GM21576 (cell line): ENCODE measurements around the gene GPR153.

Experiments
- ATAC-seq: cut with Tn5 transposase; IDR thresholded peaks from one replicate; pipeline ENCODE4 v1.9.1; 2021; ENCODE audit warnings: mild to moderate bottlenecking, moderate library complexity; ENCODE audit not compliant: unreplicated experiment

The GPR153 gene

DNA sequence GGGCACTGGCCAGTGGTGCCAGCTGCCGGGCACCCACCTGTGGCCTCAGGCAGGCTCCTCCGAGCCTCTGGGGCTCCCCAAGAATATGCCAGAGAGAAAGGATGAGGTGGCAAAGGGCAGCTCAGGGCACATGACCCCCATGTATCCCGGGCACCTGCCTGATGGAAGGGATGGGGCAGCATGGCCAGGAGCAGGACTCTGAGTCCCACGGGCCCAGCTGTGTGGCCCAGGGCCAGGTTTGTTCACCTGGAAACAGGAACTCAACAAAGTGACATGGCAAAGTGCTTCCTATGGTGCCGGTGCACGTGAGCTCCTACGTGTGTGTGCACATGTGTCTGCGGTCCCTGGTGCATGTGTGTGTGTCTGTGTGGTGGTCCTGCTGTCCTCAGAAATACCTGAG, 9.5 kb upstream of the GPR153 start:
- ATAC-seq, result no peak

DNA sequence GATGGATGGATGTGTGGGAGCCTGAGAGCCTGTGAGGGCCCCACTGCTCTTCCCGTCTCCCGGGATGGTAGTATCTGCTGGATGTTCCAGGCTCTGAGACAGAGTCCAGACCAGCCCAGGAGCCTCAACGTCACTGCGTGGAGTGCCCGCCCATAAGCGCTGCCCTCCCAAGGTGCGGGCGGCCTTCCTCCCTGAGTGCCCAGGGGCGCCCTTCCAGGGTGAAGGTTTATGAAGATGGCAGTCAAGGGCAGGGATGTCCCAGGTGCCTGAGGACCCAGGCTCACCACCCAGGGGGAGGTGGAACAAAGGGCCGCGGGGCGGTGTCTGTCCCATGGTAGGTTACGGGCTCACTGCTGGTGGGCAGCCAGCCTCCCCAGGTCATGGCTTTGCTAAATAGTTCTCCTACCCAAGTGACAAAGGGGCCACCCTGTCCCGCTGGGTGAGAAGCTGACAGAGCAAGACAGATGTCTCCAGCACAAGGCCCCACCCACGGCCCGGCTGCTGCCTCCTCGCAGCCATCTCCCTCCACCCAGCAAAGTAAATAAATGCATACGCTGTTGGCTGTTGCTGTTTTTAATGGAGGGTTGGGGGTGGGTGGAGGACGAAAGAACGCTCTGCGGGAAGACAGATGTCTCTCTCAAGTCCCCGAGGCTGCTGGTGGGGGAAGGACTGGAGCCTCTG, 9.0 kb upstream of the GPR153 start:
- no peak for ATAC-seq

- no peak for ATAC-seq
These were observed 8.4 kb upstream of the GPR153 start for GRCh38 chr1:6269296-6269695.

GRCh38 chr1:6268415-6268814, 7.5 kb upstream of the GPR153 start:
- no peak for ATAC-seq

DNA sequence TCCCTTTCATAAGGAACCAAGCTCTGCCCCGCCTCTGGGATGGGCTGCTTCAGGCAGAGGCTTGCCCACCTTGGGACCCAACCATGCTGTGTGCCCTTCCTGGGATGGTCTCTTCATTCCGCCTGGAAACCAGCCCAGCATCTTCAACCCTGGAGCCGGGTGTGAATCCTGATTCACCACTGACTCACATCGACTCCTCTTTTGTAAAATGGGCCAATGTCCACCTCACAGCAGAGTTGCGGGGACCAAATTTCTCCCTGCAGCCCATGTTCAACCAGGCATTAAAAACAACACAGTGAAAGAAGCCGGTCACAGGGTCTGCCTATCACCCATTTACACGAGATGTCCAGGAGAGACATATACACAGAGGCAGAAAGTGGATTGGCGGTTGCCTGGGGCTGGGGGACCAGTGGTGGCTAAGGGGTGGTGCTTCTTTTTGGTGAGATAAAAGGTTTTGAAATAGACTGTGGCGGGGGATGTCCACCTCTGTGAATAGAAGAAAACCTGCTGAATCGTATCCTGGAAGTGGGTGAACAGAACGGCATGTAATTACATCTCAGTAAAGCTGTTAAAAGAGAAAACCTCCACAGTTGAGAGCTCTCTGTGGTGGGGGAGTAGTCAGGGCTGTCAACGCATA, 6.9 kb upstream of the GPR153 start:
- ATAC-seq, result no peak

DNA sequence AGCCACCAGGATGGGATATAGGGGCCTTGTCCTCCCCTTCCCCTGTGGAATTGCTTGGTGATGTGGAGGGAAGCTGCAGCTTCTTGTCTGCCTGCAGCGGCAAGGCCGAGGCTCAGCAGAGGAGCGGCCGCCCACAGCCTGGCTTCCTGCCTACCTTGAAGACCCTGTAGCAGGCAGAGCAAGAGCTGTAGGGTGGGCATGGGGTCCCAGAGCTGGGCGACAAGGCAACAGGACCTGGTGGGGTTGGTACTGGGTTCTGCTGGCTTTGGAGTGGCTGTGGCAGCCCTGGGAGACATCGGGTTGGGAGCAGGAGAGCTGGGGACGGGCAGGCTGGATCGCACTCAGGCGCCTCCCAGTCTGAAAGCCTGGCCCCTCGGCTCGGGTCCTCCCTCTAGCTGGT, 5.7 kb upstream of the GPR153 start:
- no peak for ATAC-seq

DNA sequence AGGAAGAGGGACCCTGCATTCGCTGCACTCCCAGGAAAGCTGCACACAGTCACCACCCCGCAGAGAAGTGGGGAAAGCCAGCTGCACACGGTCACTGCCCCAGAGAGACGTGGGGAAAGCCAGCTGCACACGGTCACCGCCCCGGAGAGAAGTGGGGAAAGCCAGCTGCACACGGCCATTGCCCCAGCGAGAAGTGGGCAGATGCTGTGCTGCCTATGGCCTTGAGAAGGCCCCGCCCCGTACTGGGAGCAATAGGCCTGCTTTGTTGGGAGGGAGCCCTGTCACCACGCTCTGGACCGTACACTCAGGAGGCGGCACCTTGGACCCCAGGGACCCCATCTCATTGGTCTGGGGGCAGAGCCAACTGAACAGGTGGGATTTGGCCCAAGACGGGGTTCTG, 4.3 kb upstream of the GPR153 start:
- no peak for ATAC-seq

GRCh38 chr1:6263716-6264115, 2.8 kb upstream of the GPR153 start:
- ATAC-seq, result no peak

- ATAC-seq, result no peak
These were observed 1.9 kb upstream of the GPR153 start for GRCh38 chr1:6262555-6263420.

DNA sequence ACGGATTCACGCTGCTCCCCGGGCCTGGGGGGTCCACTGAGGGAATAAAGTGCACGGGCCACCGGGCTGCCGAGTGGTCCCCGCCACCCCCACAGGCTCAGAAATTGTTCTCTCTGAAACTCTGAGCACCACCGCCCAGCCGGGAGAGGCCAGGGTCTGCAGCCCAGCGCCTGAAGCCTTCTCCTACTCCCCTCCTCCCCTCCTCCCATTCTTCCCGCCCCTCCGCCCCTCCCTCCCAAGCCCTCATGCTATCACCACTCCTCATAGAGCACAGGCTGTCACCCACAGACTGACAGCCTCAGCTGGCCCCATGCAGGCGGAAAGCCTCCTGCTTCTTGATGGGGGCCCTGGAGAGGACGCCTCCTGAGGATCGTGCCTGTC, 707 bp upstream of the GPR153 start:
- no peak for ATAC-seq

DNA sequence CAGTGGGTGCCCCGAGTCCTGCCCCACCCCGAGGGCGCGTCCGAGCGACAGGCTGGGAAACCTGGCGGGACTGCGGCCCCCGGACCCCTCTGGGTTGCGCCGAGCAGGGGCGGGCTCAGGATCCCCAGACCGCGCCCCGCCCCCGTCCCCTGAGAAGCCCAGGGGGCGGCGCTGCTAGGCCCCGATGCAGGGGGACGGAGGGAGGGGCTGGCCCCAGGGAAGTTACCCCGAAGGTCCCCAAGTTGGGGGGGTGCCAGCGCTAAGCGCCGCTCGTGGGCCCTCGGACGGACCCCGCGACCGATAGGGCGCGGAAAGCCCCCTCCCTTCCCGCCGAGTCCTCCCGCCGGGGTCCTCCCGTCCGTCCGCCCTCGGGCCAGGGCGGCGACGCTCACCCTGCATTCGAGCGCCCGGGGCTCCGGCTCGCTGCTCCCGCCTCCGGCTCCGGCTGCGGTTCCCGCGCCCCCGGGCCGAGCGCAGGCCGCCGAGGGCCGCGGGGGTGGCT, 414 bp downstream of the GPR153 start:
- no peak for ATAC-seq

- no peak for ATAC-seq
These were observed 1.2 kb downstream of the GPR153 start for GRCh38 chr1:6259491-6260362.

DNA sequence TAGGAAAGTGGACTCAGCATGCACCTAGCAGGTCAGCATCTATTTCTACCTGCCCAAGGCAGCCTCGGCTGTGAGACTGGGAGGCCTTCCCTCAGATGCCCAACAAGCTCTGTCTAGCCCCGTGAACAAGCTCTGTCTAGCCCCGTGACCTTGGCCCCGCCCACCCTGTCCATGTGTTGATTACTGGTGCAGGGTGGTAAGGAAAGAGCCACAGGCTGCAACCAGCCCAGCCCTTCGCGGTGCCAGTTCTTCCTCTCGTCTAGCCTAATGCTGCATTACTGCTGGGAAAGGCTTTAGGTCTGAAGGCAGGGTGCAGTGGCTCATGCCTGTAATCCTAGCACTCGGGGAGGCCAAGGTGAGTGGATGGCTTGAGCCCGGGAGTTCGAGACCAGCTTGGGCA, 2.2 kb downstream of the GPR153 start:
- no peak for ATAC-seq

DNA sequence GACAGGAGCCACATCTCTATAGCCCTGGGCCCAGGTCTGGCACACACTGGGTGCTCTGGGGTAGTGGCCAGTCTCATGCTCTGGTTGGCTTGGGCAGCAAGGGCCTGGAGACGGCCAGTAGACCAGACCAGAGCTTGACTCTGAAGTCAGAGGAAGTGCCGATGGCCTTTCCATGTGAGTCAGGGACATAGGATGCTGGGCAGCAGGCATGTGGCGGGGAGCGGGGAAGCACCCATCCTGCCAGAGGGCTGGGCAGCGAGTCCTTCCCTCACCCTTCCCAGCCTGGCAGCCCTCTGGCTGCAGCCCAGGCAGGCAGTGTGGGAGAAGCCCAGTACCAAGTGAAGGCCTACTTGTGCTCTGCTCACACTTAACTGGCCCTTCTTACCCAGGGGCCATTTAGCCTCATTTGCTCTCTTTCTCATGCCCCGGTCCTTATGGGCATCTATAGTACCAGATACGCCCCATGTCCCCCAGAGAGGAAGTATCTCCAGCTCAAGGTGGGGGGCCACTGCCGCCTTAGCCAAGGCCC, 3.3 kb downstream of the GPR153 start:
- ATAC-seq, result no peak

- no peak for ATAC-seq
These were observed 4.3 kb downstream of the GPR153 start for GRCh38 chr1:6256645-6257044.

- ATAC-seq, result no peak
These were observed 6.2 kb downstream of the GPR153 start for GRCh38 chr1:6254691-6255090.

GRCh38 chr1:6253380-6253779, 7.5 kb downstream of the GPR153 start:
- no peak for ATAC-seq

DNA sequence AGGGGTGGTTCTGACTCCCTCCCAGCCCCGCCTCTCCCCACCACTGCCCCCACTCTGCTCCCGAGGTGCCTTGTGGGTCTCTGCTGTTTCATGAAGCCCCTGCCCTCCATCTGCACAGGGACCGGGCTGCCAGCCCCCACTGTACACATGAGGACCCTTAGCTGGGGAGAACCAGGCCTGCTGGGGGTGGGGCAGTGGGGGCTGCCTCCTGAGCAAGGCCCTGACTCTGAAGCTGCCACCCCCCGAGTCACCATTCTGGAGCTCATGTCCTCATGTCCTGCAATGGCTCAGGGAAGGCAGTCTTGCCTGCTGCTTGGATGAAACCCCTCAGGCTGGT, 8.6 kb downstream of the GPR153 start:
- no peak for ATAC-seq

DNA sequence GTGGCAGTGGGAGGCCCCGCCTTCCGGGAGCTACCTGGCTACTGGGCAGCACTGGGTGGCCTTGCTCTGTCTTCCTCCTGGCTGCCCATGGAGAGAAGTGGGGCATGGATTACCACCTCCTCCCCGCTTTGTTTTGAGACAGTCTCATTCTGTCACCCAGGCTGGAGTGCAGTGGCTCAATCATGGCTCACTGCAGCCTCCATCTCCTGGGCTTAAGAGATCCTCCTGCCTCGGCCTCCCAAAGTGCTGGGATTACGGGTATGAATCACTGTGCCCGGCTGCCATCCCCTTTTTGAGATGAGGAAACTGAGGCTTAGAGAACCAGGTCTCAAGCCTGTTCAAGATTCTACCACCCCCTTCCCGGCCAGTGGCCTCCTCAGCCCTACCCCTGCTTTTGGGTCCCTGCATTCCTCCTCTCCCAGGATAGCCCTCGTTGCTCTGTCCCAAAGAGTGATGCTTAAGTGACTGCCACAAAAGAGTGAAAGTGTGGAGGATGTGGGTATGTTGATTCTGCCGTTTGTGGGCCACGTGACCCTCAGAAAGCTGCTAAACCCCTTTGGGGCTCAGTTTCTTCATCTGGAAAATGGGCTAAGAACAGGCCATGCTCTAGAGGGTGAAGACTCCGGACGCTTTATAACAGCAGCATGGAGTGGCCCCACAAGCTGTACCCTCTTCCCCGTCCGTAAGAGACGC, 9.1 kb downstream of the GPR153 start:
- ATAC-seq, result no peak

GRCh38 chr1:6251233-6251632, 9.7 kb downstream of the GPR153 start:
- no peak for ATAC-seq
